ENCODE data around the gene ARHGAP4. TPM values are rescaled to one million over a fixed set of nuclear protein-coding genes. Genes with fewer than 3 reads are reported as not detected.
A peak's percentile ranks its signal among the peaks of the same experiment; 100 is the strongest.

Gene ARHGAP4
- polyA plus RNA-seq, 3 donors = 51.5 to 508 (median 64.4) TPM

GRCh38 chrX:153886915-153887314, 39.1 kb downstream of the ARHGAP4 start:
- H3K4me3 Mint-ChIP-seq = no peak overlapping the region
- no peak overlapping the region for H3K4me2 ChIP-seq (replicated peaks; ENCODE audit: extremely low read depth, low read length, poor library complexity, severe bottlenecking)

More at GRCh38 chrX:153886915-153887314, 39.1 kb downstream of the ARHGAP4 start:
- H2AFZ ChIP-seq (ENCODE audit: insufficient read depth, low read depth, low read length, poor library complexity, severe bottlenecking) = no peak overlapping the region
- no peaks in the 10 kb centered on the region for H4K20me1 ChIP-seq (ENCODE audit: insufficient read depth, low read length)
- H3K36me3 ChIP-seq (replicated peaks in 1 of 2; ENCODE audit: control insufficient read depth in 1 of 2, insufficient read depth in 2 of 2, low read length in 2 of 2) = no peaks in the 10 kb centered on the region
- intact Hi-C loops (cut with micrococcal nuclease) = no loop called here
- DNase-seq = no peak
- WGBS (ENCODE audit: insufficient coverage) = 44% methylated on average over 7 of the region's 13 CpGs
- H3K27me3 ChIP-seq (ENCODE audit: control insufficient read depth in 2 of 2, insufficient read depth in 2 of 2, low read length in 2 of 2) = peaks cover 36 to 68% of the 10 kb centered on the region in 2 donors
- H3K27ac ChIP-seq (ENCODE audit: low read depth in 1 of 2, low read length in 2 of 2) = no peak overlapping the region
- TF ChIP-seq CTCF (IDR thresholded peaks at IDR 0.05) = no peak
- Mint-ChIP-seq H3K27me3 (ENCODE audit: low read depth in 3 of 3) (peaks cover 45 to 87% (median 80%) of the 10 kb centered on the region in 3 donors), H3K9me3 (peaks cover 0 to 18% (median 7%) of the 10 kb centered on the region in 7 donors), H3K27ac (peak overlapping the region in 2 of 7 donors; percentile 73 to 77), H3K36me3 (no peaks in the 10 kb centered on the region), H3K4me1 (peaks cover 1% of the 10 kb centered on the region)
- H3K9ac ChIP-seq (ENCODE audit: insufficient read depth, low read length, poor library complexity, severe bottlenecking) = no peak overlapping the region
- peaks cover 0 to 28% of the 10 kb centered on the region in 2 donors for H3K9me3 ChIP-seq (replicated peaks in 1 of 2; ENCODE audit: control insufficient read depth in 1 of 2, insufficient read depth in 1 of 2, low read length in 2 of 2)
- no peaks in the 10 kb centered on the region for H3K79me2 ChIP-seq (ENCODE audit: insufficient read depth, low read length)
- H3K4me1 ChIP-seq (ENCODE audit: control insufficient read depth in 1 of 2, insufficient read depth in 2 of 2, low read length in 2 of 2) = peaks cover 5 to 8% of the 10 kb centered on the region in 2 donors
- no peak overlapping the region for H3K4me3 ChIP-seq (replicated peaks in 1 of 3; ENCODE audit: low read depth in 2 of 3, low read length in 3 of 3)
